Measurements from ENCODE around the gene CRACDL.

CRACDL gene

GRCh38 chr2:98769114-98769476, 166.9 kb downstream of the CRACDL start:
- H3K4me1 ChIP-seq (ENCODE audit: control insufficient read depth, insufficient read depth, low read length), result no peaks in the 10 kb centered on the region
- no peak overlapping the region for H3K27ac ChIP-seq (ENCODE audit: insufficient read depth, low read depth, low read length, poor library complexity, severe bottlenecking)
- no peaks in the 10 kb centered on the region for H3K9me3 ChIP-seq (ENCODE audit: control insufficient read depth, low read length)
- H3K27me3 ChIP-seq (ENCODE audit: control insufficient read depth, insufficient read depth, low read length, poor library complexity, severe bottlenecking), result no peaks in the 10 kb centered on the region
- WGBS, 2 experiments, result 93 to 95% methylated on average over 6 of the region's 6 CpGs
- no peaks in the 10 kb centered on the region for H3K36me3 ChIP-seq (ENCODE audit: control insufficient read depth, insufficient read depth, low read length)
- H3K4me3 ChIP-seq (ENCODE audit: insufficient read depth, low read depth, low read length), result no peak overlapping the region

DNA sequence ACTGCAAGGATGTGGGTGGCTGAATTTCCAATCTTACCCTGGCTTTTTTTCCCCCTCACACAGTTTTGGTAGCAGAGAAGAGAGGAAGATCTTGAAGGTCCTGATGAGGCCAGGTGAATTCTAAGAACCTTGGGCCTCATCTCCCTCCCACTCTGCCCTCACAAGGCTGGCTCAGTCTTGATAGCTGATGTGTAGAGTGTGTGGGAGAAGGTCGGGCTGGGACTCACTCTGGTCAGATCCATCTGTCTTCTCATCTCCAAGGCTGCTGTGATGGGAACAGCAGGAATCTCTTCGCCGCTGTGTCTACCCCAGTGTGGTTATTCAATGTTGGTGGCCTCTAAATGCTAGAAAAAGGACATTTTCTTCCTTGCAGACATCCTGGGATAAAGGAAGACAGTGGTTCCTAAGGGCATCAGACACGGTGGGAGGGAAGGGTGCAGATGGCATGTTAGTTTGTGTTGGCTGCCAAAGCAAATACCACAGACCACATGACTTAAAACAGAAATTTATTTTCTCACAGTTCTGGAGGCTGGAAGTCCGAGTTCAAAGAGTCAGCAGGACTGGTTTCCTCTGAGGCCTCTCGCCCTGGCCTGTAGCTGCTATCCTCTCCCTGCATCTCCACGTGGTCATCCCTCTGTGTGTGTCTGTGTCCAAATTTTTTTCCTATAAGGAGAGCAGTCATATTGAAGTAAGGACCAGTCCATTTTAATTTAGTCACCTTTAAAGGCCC, 167.5 kb downstream of the CRACDL start:
- H3K27me3 ChIP-seq (ENCODE audit: control insufficient read depth, insufficient read depth, low read length, poor library complexity, severe bottlenecking), result no peaks in the 10 kb centered on the region
- no peaks in the 10 kb centered on the region for H3K36me3 ChIP-seq (ENCODE audit: control insufficient read depth, insufficient read depth, low read length)
- 82 to 90% methylated on average over 6 to 7 of the region's 7 CpGs for WGBS, 2 experiments
- no peaks in the 10 kb centered on the region for H3K4me1 ChIP-seq (ENCODE audit: control insufficient read depth, insufficient read depth, low read length)
- no peak overlapping the region for H3K4me3 ChIP-seq (ENCODE audit: insufficient read depth, low read depth, low read length)
- H3K9me3 ChIP-seq (ENCODE audit: control insufficient read depth, low read length), result no peaks in the 10 kb centered on the region
- H3K27ac ChIP-seq (ENCODE audit: insufficient read depth, low read depth, low read length, poor library complexity, severe bottlenecking), result no peak overlapping the region

GRCh38 chr2:98764499-98764898, 171.5 kb downstream of the CRACDL start:
- WGBS, 2 experiments, result 88 to 92% methylated on average over 4 of the region's 4 CpGs
- no peaks in the 10 kb centered on the region for H3K9me3 ChIP-seq (ENCODE audit: control insufficient read depth, low read length)

DNA sequence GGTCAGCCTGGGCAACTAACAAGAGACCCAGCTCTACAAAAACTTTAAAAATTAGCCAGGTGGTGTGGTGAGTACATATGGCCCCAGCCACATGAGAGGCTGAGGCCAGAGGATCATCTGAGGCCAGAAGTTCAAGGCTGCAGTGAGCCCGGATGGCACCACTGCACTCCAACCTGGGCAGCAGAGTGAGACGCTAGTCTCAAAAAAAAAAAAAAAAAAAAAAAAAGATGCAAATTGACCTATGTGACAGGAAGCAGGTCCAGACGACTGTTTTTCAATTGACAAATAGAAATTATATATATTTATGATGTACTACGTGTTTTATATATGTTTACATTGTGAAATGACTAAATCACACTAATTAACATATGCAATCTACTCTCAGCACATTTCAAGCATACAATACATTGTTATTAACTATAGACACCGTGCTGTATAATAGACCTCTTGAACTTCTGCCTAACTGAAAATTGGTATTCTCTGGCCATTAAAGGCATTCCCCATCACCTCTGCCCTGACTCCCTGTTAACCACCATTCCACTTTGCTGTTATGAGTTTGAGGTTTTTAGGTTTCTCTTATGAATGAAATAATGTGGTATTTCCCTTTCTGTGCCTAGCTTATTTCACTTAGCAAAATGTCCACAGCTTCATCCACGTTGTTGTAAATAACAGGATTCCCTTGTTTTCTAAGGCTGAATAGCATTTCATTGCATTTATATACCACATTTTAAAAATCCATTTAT, 172.6 kb downstream of the CRACDL start:
- H3K4me1 ChIP-seq (ENCODE audit: control insufficient read depth, insufficient read depth, low read length), result no peaks in the 10 kb centered on the region
- H3K27me3 ChIP-seq (ENCODE audit: control insufficient read depth, insufficient read depth, low read length, poor library complexity, severe bottlenecking), result no peaks in the 10 kb centered on the region
- H3K9me3 ChIP-seq (ENCODE audit: control insufficient read depth, low read length), result no peaks in the 10 kb centered on the region
- no peaks in the 10 kb centered on the region for H3K36me3 ChIP-seq (ENCODE audit: control insufficient read depth, insufficient read depth, low read length)
- WGBS, 2 experiments, result 89 to 92% methylated on average over 4 of the region's 6 CpGs
- H3K4me3 ChIP-seq (ENCODE audit: insufficient read depth, low read depth, low read length), result no peak overlapping the region
- no peak overlapping the region for H3K27ac ChIP-seq (ENCODE audit: insufficient read depth, low read depth, low read length, poor library complexity, severe bottlenecking)

More at GRCh38 chr2:98764499-98764898, 171.5 kb downstream of the CRACDL start:
- Histone ChIP-seq H3K27me3 (ENCODE audit: control insufficient read depth, insufficient read depth, low read length, poor library complexity, severe bottlenecking) (no peaks in the 10 kb centered on the region), H3K27ac (ENCODE audit: insufficient read depth, low read depth, low read length, poor library complexity, severe bottlenecking) (no peak overlapping the region), H3K36me3 (ENCODE audit: control insufficient read depth, insufficient read depth, low read length) (no peaks in the 10 kb centered on the region), H3K4me1 (ENCODE audit: control insufficient read depth, insufficient read depth, low read length) (no peaks in the 10 kb centered on the region), H3K4me3 (ENCODE audit: insufficient read depth, low read depth, low read length) (no peak overlapping the region)

GRCh38 chr2:98761909-98762308, 174.1 kb downstream of the CRACDL start:
- Histone ChIP-seq H3K9me3 (ENCODE audit: control insufficient read depth, low read length) (no peaks in the 10 kb centered on the region), H3K4me3 (ENCODE audit: insufficient read depth, low read depth, low read length) (no peak overlapping the region), H3K27ac (ENCODE audit: insufficient read depth, low read depth, low read length, poor library complexity, severe bottlenecking) (no peak overlapping the region), H3K4me1 (ENCODE audit: control insufficient read depth, insufficient read depth, low read length) (no peaks in the 10 kb centered on the region), H3K36me3 (ENCODE audit: control insufficient read depth, insufficient read depth, low read length) (no peaks in the 10 kb centered on the region), H3K27me3 (ENCODE audit: control insufficient read depth, insufficient read depth, low read length, poor library complexity, severe bottlenecking) (no peaks in the 10 kb centered on the region)
- 90 to 94% methylated on average over 6 of the region's 6 CpGs for WGBS, 2 experiments

- H3K9me3 ChIP-seq (ENCODE audit: control insufficient read depth, low read length), result no peaks in the 10 kb centered on the region
- H3K4me3 ChIP-seq (ENCODE audit: insufficient read depth, low read depth, low read length), result no peak overlapping the region
- no peaks in the 10 kb centered on the region for H3K36me3 ChIP-seq (ENCODE audit: control insufficient read depth, insufficient read depth, low read length)
- no peaks in the 10 kb centered on the region for H3K4me1 ChIP-seq (ENCODE audit: control insufficient read depth, insufficient read depth, low read length)
- no peak overlapping the region for H3K27ac ChIP-seq (ENCODE audit: insufficient read depth, low read depth, low read length, poor library complexity, severe bottlenecking)
- H3K27me3 ChIP-seq (ENCODE audit: control insufficient read depth, insufficient read depth, low read length, poor library complexity, severe bottlenecking), result no peaks in the 10 kb centered on the region
- 85 to 86% methylated on average over 9 of the region's 9 CpGs for WGBS, 2 experiments
These were observed 174.7 kb downstream of the CRACDL start for GRCh38 chr2:98761267-98761781.

DNA sequence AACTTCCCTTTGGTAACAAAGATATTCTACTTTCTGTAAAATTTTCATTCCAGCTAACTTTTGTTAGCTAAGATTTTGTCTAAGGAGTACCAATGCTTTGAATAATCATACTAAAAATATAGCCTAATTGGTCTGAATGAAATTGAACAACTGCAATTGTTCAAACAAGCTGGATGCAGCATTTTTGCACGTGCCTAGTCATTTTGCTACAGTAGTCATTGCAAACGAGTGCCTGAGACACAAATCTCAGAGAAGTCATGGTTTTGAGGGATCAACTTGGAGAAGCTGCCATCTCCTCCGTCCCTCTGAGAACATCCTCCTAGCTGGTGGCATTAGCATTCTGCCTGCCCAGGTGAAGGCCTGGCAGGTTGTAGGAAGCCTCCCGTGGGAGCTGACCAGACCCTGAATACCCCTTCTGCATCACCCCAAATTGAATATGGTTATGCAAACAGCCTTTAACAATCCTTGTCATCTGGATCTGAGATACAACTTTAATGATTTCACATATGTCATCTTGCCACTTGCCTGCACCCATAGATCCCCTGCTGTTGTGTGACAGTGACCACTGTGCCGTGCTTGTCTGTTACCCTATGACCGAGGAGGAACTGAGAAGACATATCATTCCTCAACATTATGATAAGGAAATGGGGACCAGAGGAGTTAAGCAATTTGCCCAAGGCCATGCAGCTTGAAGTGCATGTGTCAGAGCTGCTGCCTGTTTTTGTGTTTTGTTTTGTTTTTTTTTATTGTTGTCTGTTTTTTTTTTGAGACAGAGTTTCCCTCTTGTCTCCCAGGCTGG, 176.0 kb downstream of the CRACDL start:
- WGBS, 2 experiments, result 91 to 93% methylated on average over 6 of the region's 6 CpGs
- Histone ChIP-seq H3K36me3 (ENCODE audit: control insufficient read depth, insufficient read depth, low read length) (no peaks in the 10 kb centered on the region), H3K4me3 (ENCODE audit: insufficient read depth, low read depth, low read length) (no peak overlapping the region), H3K9me3 (ENCODE audit: control insufficient read depth, low read length) (no peaks in the 10 kb centered on the region), H3K4me1 (ENCODE audit: control insufficient read depth, insufficient read depth, low read length) (no peaks in the 10 kb centered on the region), H3K27me3 (ENCODE audit: control insufficient read depth, insufficient read depth, low read length, poor library complexity, severe bottlenecking) (no peaks in the 10 kb centered on the region), H3K27ac (ENCODE audit: insufficient read depth, low read depth, low read length, poor library complexity, severe bottlenecking) (no peak overlapping the region)

- Histone ChIP-seq H3K4me3 (ENCODE audit: insufficient read depth, low read depth, low read length) (no peak overlapping the region), H3K4me1 (ENCODE audit: control insufficient read depth, insufficient read depth, low read length) (no peaks in the 10 kb centered on the region), H3K9me3 (ENCODE audit: control insufficient read depth, low read length) (no peaks in the 10 kb centered on the region), H3K36me3 (ENCODE audit: control insufficient read depth, insufficient read depth, low read length) (no peaks in the 10 kb centered on the region), H3K27me3 (ENCODE audit: control insufficient read depth, insufficient read depth, low read length, poor library complexity, severe bottlenecking) (no peaks in the 10 kb centered on the region), H3K27ac (ENCODE audit: insufficient read depth, low read depth, low read length, poor library complexity, severe bottlenecking) (no peak overlapping the region)
- 100% methylated on average over 1 of the region's 2 CpGs for WGBS, 2 experiments
These were observed 176.7 kb downstream of the CRACDL start for GRCh38 chr2:98759338-98759737.

DNA sequence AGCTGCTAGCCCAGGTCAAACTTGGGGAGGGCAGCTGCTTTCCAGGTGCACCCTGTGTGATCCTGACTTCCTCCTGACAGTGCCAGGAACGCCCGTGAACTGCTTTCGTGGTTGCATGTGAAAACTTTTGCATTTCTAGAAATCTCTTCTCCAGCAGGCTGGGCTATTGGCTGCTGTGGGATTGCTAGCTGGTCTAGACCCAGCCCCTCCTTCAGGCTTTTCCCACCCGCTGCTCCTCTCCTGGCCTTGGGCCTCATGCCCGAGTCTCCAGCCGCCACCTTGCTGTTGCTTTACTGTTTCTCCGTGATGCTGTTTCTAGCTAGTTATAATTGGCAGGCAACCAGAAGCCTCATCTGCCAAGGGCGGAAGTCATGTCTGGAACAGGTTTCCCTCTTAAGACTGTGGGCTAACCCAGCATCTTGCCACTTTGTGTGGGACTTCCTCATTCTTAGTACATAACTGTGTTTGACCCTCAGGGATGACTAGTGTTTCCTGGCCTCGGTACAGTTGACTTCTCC, 178.1 kb downstream of the CRACDL start:
- Histone ChIP-seq H3K27ac (ENCODE audit: insufficient read depth, low read depth, low read length, poor library complexity, severe bottlenecking) (no peak overlapping the region), H3K4me3 (ENCODE audit: insufficient read depth, low read depth, low read length) (no peak overlapping the region), H3K9me3 (ENCODE audit: control insufficient read depth, low read length) (no peaks in the 10 kb centered on the region), H3K4me1 (ENCODE audit: control insufficient read depth, insufficient read depth, low read length) (no peaks in the 10 kb centered on the region), H3K36me3 (ENCODE audit: control insufficient read depth, insufficient read depth, low read length) (no peaks in the 10 kb centered on the region), H3K27me3 (ENCODE audit: control insufficient read depth, insufficient read depth, low read length, poor library complexity, severe bottlenecking) (no peaks in the 10 kb centered on the region)
- 87 to 90% methylated on average over 9 of the region's 9 CpGs for WGBS, 2 experiments

- H3K4me1 ChIP-seq (ENCODE audit: control insufficient read depth, insufficient read depth, low read length), result no peaks in the 10 kb centered on the region
- no peaks in the 10 kb centered on the region for H3K36me3 ChIP-seq (ENCODE audit: control insufficient read depth, insufficient read depth, low read length)
- no peak overlapping the region for H3K4me3 ChIP-seq (ENCODE audit: insufficient read depth, low read depth, low read length)
- no peak overlapping the region for H3K27ac ChIP-seq (ENCODE audit: insufficient read depth, low read depth, low read length, poor library complexity, severe bottlenecking)
- no peaks in the 10 kb centered on the region for H3K9me3 ChIP-seq (ENCODE audit: control insufficient read depth, low read length)
- H3K27me3 ChIP-seq (ENCODE audit: control insufficient read depth, insufficient read depth, low read length, poor library complexity, severe bottlenecking), result no peaks in the 10 kb centered on the region
These were observed 182.2 kb downstream of the CRACDL start for GRCh38 chr2:98753801-98754200.
